AG09319 (cell line): ENCODE data around the gene SLC7A1.

Experiments used
- DNase-seq: peaks from one replicate; pipeline ENCODE4 v3.0.0-alpha.2; 2010; ENCODE audit warnings: low read depth; ENCODE audit errors: extremely low read depth
- CTCF ChIP-seq: IDR thresholded peaks from 2 replicates; pipeline ENCODE4 v1.5.1; 2011; ENCODE audit warnings: low read depth, mild to moderate bottlenecking, inconsistent platforms, low read length, moderate library complexity

The SLC7A1 gene

GRCh38 chr13:29566206-29566605, 29.3 kb downstream of the SLC7A1 start:
- no peak for TF ChIP-seq CTCF
- DNase-seq = no peak

- no peak for DNase-seq
- peak; percentile 5; the same call in 1 of the 2 replicates for TF ChIP-seq CTCF
Measured at GRCh38 chr13:29564818-29565217, 30.7 kb downstream of the SLC7A1 start.

GRCh38 chr13:29564373-29564772, 31.1 kb downstream of the SLC7A1 start:
- DNase-seq = no peak
- no peak for TF ChIP-seq CTCF

GRCh38 chr13:29563941-29564340, 31.5 kb downstream of the SLC7A1 start:
- TF ChIP-seq CTCF = no peak

GRCh38 chr13:29562786-29563438, 32.6 kb downstream of the SLC7A1 start:
- DNase-seq = no peak
- no peak for TF ChIP-seq CTCF

More at GRCh38 chr13:29563941-29564340, 31.5 kb downstream of the SLC7A1 start:
- no peak for DNase-seq

- TF ChIP-seq CTCF = no peak
- no peak for DNase-seq
Measured at GRCh38 chr13:29561918-29562317, 33.6 kb downstream of the SLC7A1 start.

- TF ChIP-seq CTCF = no peak
- no peak for DNase-seq
Measured at GRCh38 chr13:29556742-29557141, 38.7 kb downstream of the SLC7A1 start.
